CD4-positive, alpha-beta memory T cell (primary cell): Measurements from ENCODE around the gene HFE. TPM values are rescaled to one million over a fixed set of nuclear protein-coding genes. Genes with fewer than 3 reads are reported as not detected.
"Not testable (repeated sequence)": the region's sequence is repeated elsewhere in the genome, so short reads cannot be mapped to it uniquely, and the experiment has no call there.

Experiments
- CTCF ChIA-PET: fragments of 350-600 bp; sonication (Branson Sonifier 250); formaldehyde crosslinking; loops from one replicate; lab custom pipeline; 2021; ENCODE audit warnings: inconsistent platforms; ENCODE audit not compliant: partially characterized antibody; lab: Charles Lee
- POLR2A ChIA-PET: fragments of 350-600 bp; sonication (Branson Sonifier 250); formaldehyde crosslinking; loops from one replicate; lab custom pipeline; 2021; ENCODE audit not compliant: partially characterized antibody; lab: Charles Lee
- DNase-seq, 5 donors: peaks; one replicate each; pipeline versions ENCODE4 v3.0.0 to v3.0.0-alpha.2; 2020 to 2022; ENCODE audit warnings: mixed read lengths in 1 of 5
- H3K27ac ChIP-seq: one replicate; pipeline ENCODE4 v1.7.0; 2013; ENCODE audit warnings: low read depth, low read length
- H3K27me3 ChIP-seq: 2 replicates; pipeline ENCODE4 v1.7.0; 2013; ENCODE audit warnings: mild to moderate bottlenecking, low read length, moderate library complexity; ENCODE audit not compliant: insufficient read depth
- H3K36me3 ChIP-seq: 2 replicates; pipeline ENCODE4 v1.7.0; 2013; ENCODE audit warnings: mild to moderate bottlenecking, low read length, moderate library complexity; ENCODE audit not compliant: insufficient read depth
- H3K4me1 ChIP-seq: 2 replicates; pipeline ENCODE4 v1.7.0; 2013; ENCODE audit warnings: mild to moderate bottlenecking, low read length, moderate library complexity; ENCODE audit not compliant: insufficient read depth
- H3K4me3 ChIP-seq, 2 donors: one replicate each; pipeline ENCODE4 v1.7.0; 2013; ENCODE audit warnings: low read length in 2 of 2, mild to moderate bottlenecking in 1 of 2
- H3K9me3 ChIP-seq, 2 donors: one replicate each; pipeline ENCODE4 v1.7.0; 2013; ENCODE audit warnings: low read length in 2 of 2, control low read depth in 1 of 2; ENCODE audit not compliant: control insufficient read depth in 1 of 2
- H3K27ac Mint-ChIP-seq, 7 donors: one replicate each; pipeline ENCODE4 v1.8.0; 2020 to 2021; ENCODE audit warnings: mixed read lengths in 7 of 7, mild to moderate bottlenecking in 6 of 7, inconsistent platforms in 3 of 7, moderate library complexity in 3 of 7
- H3K27me3 Mint-ChIP-seq, 2 donors: one replicate each; pipeline ENCODE4 v1.8.0; 2020 to 2021; ENCODE audit warnings: mixed read lengths in 2 of 2
- H3K36me3 Mint-ChIP-seq, 2 donors: one replicate each; pipeline ENCODE4 v1.8.0; 2020 to 2021; ENCODE audit warnings: mixed read lengths in 2 of 2, inconsistent platforms in 1 of 2, mild to moderate bottlenecking in 1 of 2
- H3K4me1 Mint-ChIP-seq, 4 donors: one replicate each; pipeline ENCODE4 v1.8.0; 2020 to 2021; ENCODE audit warnings: mixed read lengths in 4 of 4, mild to moderate bottlenecking in 1 of 4
- H3K4me3 Mint-ChIP-seq, 8 donors: one replicate each; pipeline ENCODE4 v1.8.0; 2020 to 2021; ENCODE audit warnings: mixed read lengths in 8 of 8, mild to moderate bottlenecking in 7 of 8, moderate library complexity in 6 of 8, inconsistent platforms in 3 of 8
- H3K9me3 Mint-ChIP-seq, 8 donors: one replicate each; pipeline ENCODE4 v1.8.0; 2020 to 2021; ENCODE audit warnings: mixed read lengths in 8 of 8, mild to moderate bottlenecking in 5 of 8, inconsistent platforms in 3 of 8, moderate library complexity in 1 of 8
- intact Hi-C: fragments of 100-400 bp; cut with micrococcal nuclease; formaldehyde crosslinking; loops from one replicate; pipeline ENCODE4 v1.15.1; 2023
- polyA plus RNA-seq, 2 donors: library from polyadenylated mRNA; unstranded; fragments of 300-500 nt; fragmentation: Illumina TruSeq; gene quantifications; one replicate each; pipeline ENCODE4 v1.2.3, GENCODE V29; 2021
- total RNA-seq, 2 experiments: library from RNA; stranded (reverse); gene quantifications; one replicate each; pipeline ENCODE4 v1.2.3, GENCODE V29; 2021

Gene HFE
- total and polyA plus RNA-seq, 4 experiments from 2014 or later: 3.4 to 4.2 (median 3.9) TPM

GRCh38 chr6:26045928-26046368 lies 41.3 kb upstream of the HFE start:
- H3K27ac Mint-ChIP-seq: peak overlapping the region in 3 of 7 donors; percentile 8 to 98 (median 93)
- H3K27me3 ChIP-seq: no peaks in the 10 kb centered on the region
- H3K4me3 Mint-ChIP-seq: peak overlapping the region in 6 of 8 donors; percentile 89 to 98 (median 96)
- H3K4me1 ChIP-seq: peaks cover 14% of the 10 kb centered on the region
- no peaks in the 10 kb centered on the region for H3K36me3 ChIP-seq
- DNase-seq: no peak
- H3K27ac ChIP-seq: peak overlapping the region; percentile 76
- peaks cover 12 to 28% (median 20%) of the 10 kb centered on the region in 4 donors for H3K4me1 Mint-ChIP-seq
- H3K27me3 Mint-ChIP-seq: no peaks in the 10 kb centered on the region
- H3K36me3 Mint-ChIP-seq: peaks cover 0 to 13% of the 10 kb centered on the region in 2 donors
- peak overlapping the region in 1 of 2 donors; percentile 74 for H3K4me3 ChIP-seq
- ChIA-PET CTCF (interaction anchor here (1.0 to 6.4 kb wide), 12 partner anchors 10 to 113 kb away, joined by 3 to 144 read pairs (median 4); partner anchors contain the start of gene HFE), POLR2A (interaction anchor here (0.7 to 9.4 kb wide), 21 partner anchors 7 to 1826 kb away, joined by 3 to 1198 read pairs (median 5); partner anchors contain the start of genes HFE and TRIM38)
- intact Hi-C loops: no loop called here
- peaks cover 0 to 18% (median 0%) of the 10 kb centered on the region in 8 donors for H3K9me3 Mint-ChIP-seq
- H3K9me3 ChIP-seq: no peaks in the 10 kb centered on the region

- ChIA-PET POLR2A (interaction anchor here (1.8 to 9.4 kb wide), 7 partner anchors 13 to 238 kb away, joined by 6 to 1198 read pairs (median 259); a partner anchor contains a TSS), CTCF (interaction anchor here (1.2 to 6.4 kb wide), 4 partner anchors 10 to 23 kb away, joined by 3 to 144 read pairs (median 41); a partner anchor contains a TSS)
- peak overlapping the region in 1 of 7 donors; percentile 40 for H3K27ac Mint-ChIP-seq
- H3K36me3 ChIP-seq, intact Hi-C loops, H3K27ac ChIP-seq, H3K9me3 ChIP-seq, H3K4me3 Mint-ChIP-seq, H3K27me3 ChIP-seq, H3K4me3 ChIP-seq, H3K27me3 Mint-ChIP-seq, DNase-seq: not testable (repeated sequence)
- H3K36me3 Mint-ChIP-seq: peaks cover 0 to 13% of the 10 kb centered on the region in 2 donors
- peaks cover 0 to 18% (median 0%) of the 10 kb centered on the region in 8 donors for H3K9me3 Mint-ChIP-seq
- H3K4me1 ChIP-seq: peaks cover 14% of the 10 kb centered on the region
- H3K4me1 Mint-ChIP-seq: peaks cover 12 to 26% (median 20%) of the 10 kb centered on the region in 4 donors
Observed at GRCh38 chr6:26047329-26047728, 39.9 kb upstream of the HFE start.

- Histone ChIP-seq H3K4me1 (peaks cover 13% of the 10 kb centered on the region), H3K9me3 (no peaks in the 10 kb centered on the region), H3K4me3 (no peak overlapping the region), H3K36me3 (no peaks in the 10 kb centered on the region), H3K27me3 (no peaks in the 10 kb centered on the region), H3K27ac (no peak overlapping the region)
- Mint-ChIP-seq H3K27me3 (no peaks in the 10 kb centered on the region), H3K4me3 (no peak overlapping the region), H3K36me3 (peaks cover 0 to 11% of the 10 kb centered on the region in 2 donors), H3K9me3 (peaks cover 0 to 14% (median 0%) of the 10 kb centered on the region in 8 donors), H3K27ac (no peak overlapping the region), H3K4me1 (peaks cover 7 to 20% (median 13%) of the 10 kb centered on the region in 4 donors)
- DNase-seq: no peak
- POLR2A ChIA-PET: interaction anchor here (3.4 to 9.4 kb wide), 2 partner anchors 23 to 76 kb away, joined by 10 to 1198 read pairs; a partner anchor contains a TSS
- intact Hi-C loops: no loop called here
- CTCF ChIA-PET: interaction anchor here (0.9 to 2.6 kb wide), 3 partner anchors 14 to 48 kb away, joined by 3 to 9 read pairs (median 3); a partner anchor contains a TSS
Observed at GRCh38 chr6:26048590-26048989, 38.6 kb upstream of the HFE start.

GRCh38 chr6:26051665-26052310 lies 35.4 kb upstream of the HFE start:
- Mint-ChIP-seq H3K4me1 (peaks cover 6 to 29% (median 12%) of the 10 kb centered on the region in 4 donors), H3K27ac (no peak overlapping the region), H3K36me3 (peaks cover 0 to 11% of the 10 kb centered on the region in 2 donors), H3K9me3 (peaks cover 0 to 5% (median 0%) of the 10 kb centered on the region in 8 donors), H3K27me3 (no peaks in the 10 kb centered on the region), H3K4me3 (no peak overlapping the region)
- DNase-seq: no peak
- ChIA-PET POLR2A (interaction anchor here (0.7 to 6.8 kb wide), 6 partner anchors 7 to 148 kb away, joined by 3 to 422 read pairs (median 4); a partner anchor contains a TSS), CTCF (interaction anchor here (1.4 to 1.7 kb wide), 3 partner anchors 8 to 26 kb away, joined by 3 to 6 read pairs (median 4); a partner anchor contains a TSS)
- Histone ChIP-seq H3K27ac (no peak overlapping the region), H3K27me3 (no peaks in the 10 kb centered on the region), H3K9me3 (no peaks in the 10 kb centered on the region), H3K4me3 (no peak overlapping the region), H3K4me1 (peaks cover 16% of the 10 kb centered on the region), H3K36me3 (no peaks in the 10 kb centered on the region)
- intact Hi-C loops: loop anchor here (10.0 kb wide), 1 partner anchor 483 kb away; the partner anchor contains the start of gene HMGN4

GRCh38 chr6:26052762-26053250 lies 34.4 kb upstream of the HFE start:
- not testable (repeated sequence) for H3K27me3 ChIP-seq, H3K36me3 ChIP-seq, H3K9me3 Mint-ChIP-seq, H3K4me3 ChIP-seq, H3K27ac ChIP-seq, H3K27me3 Mint-ChIP-seq, DNase-seq, H3K4me3 Mint-ChIP-seq, H3K9me3 ChIP-seq
- POLR2A ChIA-PET: interaction anchor here (1.4 to 6.8 kb wide), 5 partner anchors 8 to 163 kb away, joined by 4 to 422 read pairs (median 79); a partner anchor contains a TSS
- CTCF ChIA-PET: interaction anchor here (1.0 to 1.7 kb wide), 4 partner anchors 9 to 44 kb away, joined by 3 to 6 read pairs (median 4); a partner anchor contains a TSS
- Mint-ChIP-seq H3K27ac (peak overlapping the region in 1 of 7 donors; percentile 46), H3K4me1 (peaks cover 7 to 34% (median 15%) of the 10 kb centered on the region in 4 donors), H3K36me3 (peaks cover 0 to 11% of the 10 kb centered on the region in 2 donors)
- intact Hi-C loops: loop anchor here (10.0 kb wide), 1 partner anchor 482 kb away; the partner anchor contains the start of gene HMGN4
- peaks cover 24% of the 10 kb centered on the region for H3K4me1 ChIP-seq

GRCh38 chr6:26053992-26054780 lies 33.0 kb upstream of the HFE start:
- Histone ChIP-seq H3K9me3 (no peaks in the 10 kb centered on the region), H3K27me3 (no peaks in the 10 kb centered on the region), H3K27ac (peak overlapping the region; percentile 84), H3K4me1 (peaks cover 24% of the 10 kb centered on the region), H3K4me3 (peak overlapping the region; percentile 67 to 78), H3K36me3 (no peaks in the 10 kb centered on the region)
- Mint-ChIP-seq H3K27ac (peak overlapping the region; percentile 91 to 98 (median 98)), H3K4me3 (peak overlapping the region; percentile 93 to 96 (median 94)), H3K9me3 (peaks cover 0 to 5% (median 0%) of the 10 kb centered on the region in 8 donors), H3K4me1 (peaks cover 7 to 34% (median 15%) of the 10 kb centered on the region in 4 donors), H3K27me3 (no peaks in the 10 kb centered on the region), H3K36me3 (peaks cover 0 to 11% of the 10 kb centered on the region in 2 donors)
- ChIA-PET CTCF (interaction anchor here (0.6 to 1.4 kb wide), 2 partner anchors 9 to 28 kb away, joined by 3 to 6 read pairs; a partner anchor contains a TSS), POLR2A (interaction anchor here (0.6 to 6.8 kb wide), 11 partner anchors 10 to 1818 kb away, joined by 3 to 422 read pairs (median 5); partner anchors contain the start of gene HFE)
- intact Hi-C loops: loop anchor here (1.0 to 10.0 kb wide), 2 partner anchors 21 to 481 kb away; partner anchors contain the start of gene HMGN4
- no peak for DNase-seq
